H1 (cell line): ENCODE data around the gene UTP20. TPM values are rescaled to one million over a fixed set of nuclear protein-coding genes. Genes with fewer than 3 reads are reported as not detected.

Experiments
- CTCF ChIA-PET: fragments of 300-600 bp; sonication (Branson Sonifier 250); formaldehyde crosslinking; loops from one replicate; lab custom pipeline; 2021; ENCODE audit not compliant: partially characterized antibody; lab: Charles Lee
- POLR2A ChIA-PET: fragments of 300-600 bp; sonication (Branson Sonifier 250); formaldehyde crosslinking; loops from one replicate; lab custom pipeline; 2021; ENCODE audit warnings: inconsistent platforms; ENCODE audit not compliant: partially characterized antibody; lab: Charles Lee
- DNase-seq, 2 experiments: peaks; one replicate each; pipeline versions ENCODE4 v3.0.0 to v3.0.0-alpha.2; 2010 to 2022; ENCODE audit warnings: low spot score in 2 of 2, low read depth in 1 of 2, mixed read lengths in 1 of 2
- FAIRE-seq: peaks from 2 replicates; lab custom pipeline; 2011; peaks lifted over from hg19 to GRCh38; lab: Jason Lieb, UNC
- H2AFZ ChIP-seq: 2 replicates; pipeline ENCODE4 v1.8.1; 2012; ENCODE audit warnings: low read length, inconsistent platforms
- H2AK5ac ChIP-seq: 2 replicates; pipeline ENCODE4 v1.6.1; 2013; ENCODE audit warnings: low read depth, low read length
- H2BK120ac ChIP-seq: replicated peaks from 2 replicates; pipeline ENCODE3; 2013; ENCODE audit warnings: low read depth, low read length, inconsistent platforms
- H2BK12ac ChIP-seq: 2 replicates; pipeline ENCODE4 v1.6.1; 2013; ENCODE audit warnings: low read depth, low read length
- H2BK15ac ChIP-seq: 2 replicates; pipeline ENCODE4 v1.6.1; 2013; ENCODE audit warnings: low read length
- H2BK20ac ChIP-seq: 2 replicates; pipeline ENCODE4 v1.6.1; 2013; ENCODE audit warnings: low read length
- H2BK5ac ChIP-seq: 2 replicates; pipeline ENCODE4 v1.6.1; 2013; ENCODE audit warnings: low read depth, low read length
- H3K14ac ChIP-seq: 2 replicates; pipeline ENCODE4 v1.6.1; 2013; ENCODE audit warnings: inconsistent platforms; ENCODE audit not compliant: insufficient read length
- H3K18ac ChIP-seq: 2 replicates; pipeline ENCODE4 v1.6.1; 2013; ENCODE audit warnings: low read length; ENCODE audit errors: extremely low read depth
- H3K23ac ChIP-seq: 2 replicates; pipeline ENCODE4 v1.6.1; 2013; ENCODE audit warnings: inconsistent platforms; ENCODE audit not compliant: insufficient read length
- H3K23me2 ChIP-seq: 2 replicates; pipeline ENCODE4 v1.6.1; 2013; ENCODE audit warnings: low read depth, low read length
- H3K27ac ChIP-seq: 2 replicates; pipeline ENCODE4 v1.6.1; 2011; ENCODE audit warnings: low read depth, low read length, inconsistent platforms
- H3K27me3 ChIP-seq, 4 experiments: replicated peaks in 1 of 4; 1 replicate in 1 of 4; 2 replicates in 3 of 4; pipeline versions ENCODE4 v1.6.1 to v1.8.1; 2011 to 2013; ENCODE audit warnings: low read length in 3 of 4, mild to moderate bottlenecking in 3 of 4, inconsistent platforms in 2 of 4, mixed read lengths in 2 of 4, moderate library complexity in 1 of 4; ENCODE audit not compliant: control insufficient read depth in 3 of 4, insufficient read depth in 3 of 4; ENCODE audit errors: extremely low read depth in 1 of 4
- H3K36me3 ChIP-seq, 4 experiments: 2 replicates each; pipeline versions ENCODE4 v1.6.1 to v1.8.1; 2011 to 2013; ENCODE audit warnings: mild to moderate bottlenecking in 4 of 4, low read length in 3 of 4, moderate library complexity in 2 of 4, control low read depth in 1 of 4, inconsistent platforms in 1 of 4; ENCODE audit not compliant: insufficient read depth in 4 of 4, control insufficient read depth in 2 of 4
- H3K4ac ChIP-seq: replicated peaks from 2 replicates; pipeline ENCODE3; 2013; ENCODE audit warnings: low read length, low read depth, mixed read lengths, inconsistent platforms; ENCODE audit not compliant: insufficient read length
- H3K4me1 ChIP-seq, 4 experiments: replicated peaks in 1 of 4; 1 replicate in 1 of 4; 2 replicates in 3 of 4; pipeline versions ENCODE4 v1.6.1 to v1.8.1; 2011 to 2013; ENCODE audit warnings: low read length in 3 of 4, inconsistent platforms in 2 of 4, mixed read lengths in 1 of 4; ENCODE audit not compliant: insufficient read depth in 4 of 4, control insufficient read depth in 3 of 4
- H3K4me2 ChIP-seq, 2 experiments: 2 replicates each; pipeline versions ENCODE4 v1.6.1 to v1.8.1; 2011 to 2013; ENCODE audit warnings: low read depth in 2 of 2, low read length in 2 of 2, control low read depth in 1 of 2, inconsistent platforms in 1 of 2, mild to moderate bottlenecking in 1 of 2; ENCODE audit not compliant: insufficient read depth in 1 of 2
- H3K4me3 ChIP-seq, 4 experiments: fragments of 200-600, 300-600 bp in 1 of 4; sonication (generic), shearing (Covaris generic), sonication (Bioruptor Twin) in 1 of 4; 2 replicates each; pipeline versions ENCODE4 v1.5.1 to v1.8.1; 2011 to 2016; ENCODE audit warnings: low read length in 4 of 4, low read depth in 3 of 4, control low read depth in 2 of 4, inconsistent platforms in 2 of 4, mild to moderate bottlenecking in 2 of 4, mixed read lengths in 1 of 4, moderate library complexity in 1 of 4; ENCODE audit not compliant: insufficient read depth in 2 of 4; ENCODE audit errors: extremely low read depth in 1 of 4
- H3K56ac ChIP-seq: replicated peaks from 2 replicates; pipeline ENCODE3; 2013; ENCODE audit warnings: low read depth, mild to moderate bottlenecking, mixed read lengths, low read length, inconsistent platforms; ENCODE audit not compliant: insufficient read length
- H3K79me1 ChIP-seq: 2 replicates; pipeline ENCODE4 v1.6.1; 2013; ENCODE audit warnings: low read depth, low read length, control low read depth
- H3K79me2 ChIP-seq, 2 experiments: 2 replicates each; pipeline versions ENCODE4 v1.6.1 to v1.8.1; 2012 to 2013; ENCODE audit warnings: low read length in 2 of 2, mild to moderate bottlenecking in 2 of 2, inconsistent platforms in 1 of 2; ENCODE audit not compliant: insufficient read depth in 2 of 2, control insufficient read depth in 1 of 2
- H3K9ac ChIP-seq, 4 experiments: replicated peaks in 1 of 4; 1 replicate in 1 of 4; 2 replicates in 3 of 4; pipeline versions ENCODE4 v1.6.1 to v1.8.1; 2011 to 2013; ENCODE audit warnings: low read depth in 3 of 4, low read length in 3 of 4, control low read depth in 2 of 4, mild to moderate bottlenecking in 2 of 4, moderate library complexity in 2 of 4, inconsistent platforms in 1 of 4; ENCODE audit errors: extremely low read depth in 1 of 4
- H3K9me3 ChIP-seq, 2 experiments: 2 replicates each; pipeline versions ENCODE4 v1.6.1 to v1.8.1; 2012 to 2013; ENCODE audit warnings: mild to moderate bottlenecking in 2 of 2, moderate library complexity in 2 of 2, control low read depth in 1 of 2, inconsistent platforms in 1 of 2, low read depth in 1 of 2, low read length in 1 of 2, mixed read lengths in 1 of 2; ENCODE audit not compliant: insufficient read depth in 2 of 2
- H4K20me1 ChIP-seq, 2 experiments: replicated peaks in 1 of 2; 2 replicates each; pipeline versions ENCODE3 to v1.8.1; 2011 to 2013; ENCODE audit warnings: inconsistent platforms in 2 of 2, low read length in 2 of 2, mild to moderate bottlenecking in 1 of 2; ENCODE audit not compliant: insufficient read depth in 2 of 2, control insufficient read depth in 1 of 2
- H4K5ac ChIP-seq: 2 replicates; pipeline ENCODE4 v1.6.1; 2013; ENCODE audit warnings: low read length, low read depth, mixed read lengths, inconsistent platforms; ENCODE audit not compliant: insufficient read length
- H4K8ac ChIP-seq: 2 replicates; pipeline ENCODE4 v1.8.0; 2013; ENCODE audit warnings: mild to moderate bottlenecking, moderate library complexity, low read length, inconsistent platforms; ENCODE audit not compliant: insufficient read depth; ENCODE audit errors: extremely low read depth
- H4K91ac ChIP-seq: replicated peaks from 2 replicates; pipeline ENCODE3; 2013; ENCODE audit warnings: low read length, mixed read lengths, inconsistent platforms; ENCODE audit not compliant: insufficient read length
- CHD1 ChIP-seq: IDR thresholded peaks from 2 replicates; pipeline ENCODE4 v1.6.1; 2012; ENCODE audit warnings: low read depth, low read length, improper control_type of control experiment
- CREB1 ChIP-seq: IDR thresholded peaks from 2 replicates; pipeline ENCODE4 v1.6.1; 2012; ENCODE audit warnings: inconsistent platforms
- MAX ChIP-seq: IDR thresholded peaks from 2 replicates; pipeline ENCODE4 v1.6.1; 2012; ENCODE audit warnings: inconsistent platforms
- NRF1 ChIP-seq: IDR thresholded peaks from 2 replicates; pipeline ENCODE4 v1.6.1; 2011; ENCODE audit warnings: mild to moderate bottlenecking, low read depth, low read length, improper control_type of control experiment
- SP1 ChIP-seq: IDR thresholded peaks from 2 replicates; pipeline ENCODE4 v1.6.1; 2011; ENCODE audit warnings: low read depth, low read length
- TCF12 ChIP-seq: IDR thresholded peaks from 2 replicates; pipeline ENCODE4 v1.6.1; 2011; ENCODE audit warnings: low read depth, mild to moderate bottlenecking, low read length
- USF2 ChIP-seq: IDR thresholded peaks from 2 replicates; pipeline ENCODE4 v1.6.1; 2011; ENCODE audit warnings: low read length, improper control_type of control experiment
- YY1 ChIP-seq: IDR thresholded peaks from 2 replicates; pipeline ENCODE4 v1.6.1; 2011; ENCODE audit warnings: low read depth, mild to moderate bottlenecking, low read length
- WGBS, 2 experiments: shearing (Covaris generic) in 1 of 2; methylation state at CpG; one replicate each; pipeline versions ENCODE4 v1.1.6 to v1.1.7; 2013 to 2015; ENCODE audit warnings: low lambda C conversion rate in 2 of 2, mixed read lengths in 2 of 2, inconsistent platforms in 1 of 2, low coverage in 1 of 2, missing lambda C conversion rate in 1 of 2; ENCODE audit not compliant: insufficient replicate concordance in 2 of 2, insufficient coverage in 1 of 2, insufficient read length in 1 of 2; ENCODE audit errors: extremely low coverage in 1 of 2, missing lambda C conversion rate in 1 of 2; 5-methylcytosine and 5-hydroxymethylcytosine counted together
- polyA plus RNA-seq, 7 experiments: library from polyadenylated mRNA; depleted of rRNA in 3 of 7; stranded (reverse) in 5 of 7; unstranded in 2 of 7; fragments of >200 nt in 5 of 7; fragments of 200-250 nt in 2 of 7; gene quantifications; 1 replicate in 5 of 7; 2 replicates in 1 of 7; 4 replicates in 1 of 7; pipeline versions ENCODE4 v1.2.1 to v1.2.3, GENCODE V29; 2011 to 2013; ENCODE audit warnings: missing spikeins in 2 of 7, mixed read lengths in 2 of 7
- total RNA-seq: library from RNA; stranded (reverse); fragmentation: NEBNext Ultra II Directional; extraction: Animal tissue kit (Norgen Biotek cat#: 25700); gene quantifications from 2 replicates; pipeline ENCODE4 v1.2.1, GENCODE V29; 2021

UTP20 gene
- total and polyA plus RNA-seq, 2 of the 8 experiments (the other 6 are each of a cell fraction or from before 2014, with no cell fraction given), result 8.5 to 48.4 TPM

- Histone ChIP-seq H2BK20ac (no peak overlapping the region), H3K79me2 (no peaks in the 10 kb centered on the region), H3K23me2 (no peaks in the 10 kb centered on the region), H4K8ac (no peak overlapping the region), H3K9ac (no peak overlapping the region), H3K14ac (no peak overlapping the region), H4K5ac (no peak overlapping the region), H2BK12ac (no peak overlapping the region), H2AK5ac (no peak overlapping the region), H3K27ac (no peak overlapping the region), H3K23ac (no peak overlapping the region), H3K4me2 (no peak overlapping the region), H2AFZ (no peak overlapping the region), H2BK15ac (no peak overlapping the region), H2BK120ac (no peak overlapping the region), H3K27me3 (no peaks in the 10 kb centered on the region), H3K79me1 (no peaks in the 10 kb centered on the region), H4K91ac (no peak overlapping the region), H3K18ac (no peak overlapping the region), H3K36me3 (no peaks in the 10 kb centered on the region; a peak in 1 of 8 replicates), H3K4ac (no peak overlapping the region), H2BK5ac (no peak overlapping the region), H4K20me1 (no peaks in the 10 kb centered on the region), H3K4me3 (no peak overlapping the region), H3K9me3 (peaks cover 4% of the 10 kb centered on the region in 2 experiments; a peak in 1 of 4 replicates), H3K4me1 (no peaks in the 10 kb centered on the region), H3K56ac (no peak overlapping the region)
- no peak for DNase-seq
- no peak for FAIRE-seq
- POLR2A ChIA-PET, result no interaction called here
- CTCF ChIA-PET, result no interaction called here
- WGBS, 2 experiments, result 96% methylated on average over 4 of the region's 4 CpGs; no CpG with 5 or more reads in 1 of the 2 experiments
- TF ChIP-seq YY1 (no peak), MAX (no peak), CHD1 (no peak), TCF12 (no peak), NRF1 (no peak), USF2 (no peak), SP1 (no peak), CREB1 (no peak)
Observed at GRCh38 chr12:101238306-101238705, 41.6 kb upstream of the UTP20 start.
